Activated T-cell treated with anti-CD3 and anti-CD28 coated beads for 1 hour (primary cell): ENCODE measurements around the gene CLDN5.
"Not testable (repeated sequence)": the region's sequence is repeated elsewhere in the genome, so short reads cannot be mapped to it uniquely, and the experiment has no call there.

Experiments used
- DNase-seq: peaks from one replicate; pipeline ENCODE4 v3.0.0-alpha.2; 2020; ENCODE audit warnings: low read depth

CLDN5 gene

DNA sequence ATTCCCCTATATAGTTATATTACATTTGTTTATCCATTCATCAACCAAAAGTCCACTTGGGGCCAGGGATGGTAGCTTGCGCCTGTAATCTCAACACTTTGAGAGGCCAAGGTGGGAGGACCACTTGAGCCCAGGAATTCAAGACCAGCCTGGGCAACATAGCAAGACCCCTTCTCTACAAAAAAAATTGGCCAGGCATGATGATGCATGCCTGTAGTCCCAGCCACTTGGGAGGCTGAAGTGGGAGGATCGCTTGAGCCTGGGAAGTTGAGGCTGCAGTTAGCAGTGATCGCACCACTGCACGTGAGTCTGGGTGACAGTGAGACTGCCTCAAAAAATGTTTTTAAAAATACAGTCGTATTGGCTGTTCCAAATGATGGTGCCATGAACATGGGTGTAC is 24.2 kb upstream of the CLDN5 start:
- not testable (repeated sequence) for DNase-seq

DNA sequence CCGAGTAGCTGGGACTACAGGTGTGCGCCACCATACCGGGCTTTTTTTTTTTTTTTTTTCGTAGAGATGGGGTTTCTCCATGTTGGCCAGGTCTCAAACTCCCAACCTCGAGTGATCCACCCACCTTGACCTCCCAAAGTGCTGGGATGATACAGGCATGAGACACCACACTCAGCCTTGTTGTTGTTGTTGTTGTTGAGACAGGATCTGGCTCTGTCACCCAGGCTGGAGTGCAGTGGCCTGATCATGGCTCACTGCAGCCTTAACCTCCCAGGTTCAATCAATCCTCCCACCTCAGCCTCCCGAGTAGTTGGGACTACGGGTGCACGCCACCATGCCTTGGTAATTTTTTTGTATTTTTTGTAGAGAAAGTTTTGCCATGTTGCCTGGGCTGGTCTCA is 23.4 kb upstream of the CLDN5 start:
- DNase-seq: no peak

DNA sequence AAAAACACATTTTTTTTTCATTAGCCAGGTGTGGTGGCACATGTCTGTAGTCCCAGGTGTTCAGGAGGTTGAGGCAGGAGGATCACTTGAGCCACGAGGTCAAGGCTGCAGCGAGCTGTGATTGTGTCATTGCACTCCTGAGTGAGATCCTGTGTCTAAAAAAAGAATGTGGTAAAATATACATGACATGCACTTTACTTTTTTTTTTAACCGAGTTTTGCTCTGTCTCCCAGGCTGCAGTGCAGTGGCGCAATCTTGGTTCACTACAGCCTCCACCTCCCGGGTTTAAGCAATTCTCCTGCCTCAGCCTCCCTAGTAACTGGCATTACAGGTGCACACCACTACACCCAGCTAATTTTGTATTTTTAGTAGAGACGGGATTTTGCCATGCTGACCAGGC is 22.5 kb upstream of the CLDN5 start:
- DNase-seq: no peak

DNA sequence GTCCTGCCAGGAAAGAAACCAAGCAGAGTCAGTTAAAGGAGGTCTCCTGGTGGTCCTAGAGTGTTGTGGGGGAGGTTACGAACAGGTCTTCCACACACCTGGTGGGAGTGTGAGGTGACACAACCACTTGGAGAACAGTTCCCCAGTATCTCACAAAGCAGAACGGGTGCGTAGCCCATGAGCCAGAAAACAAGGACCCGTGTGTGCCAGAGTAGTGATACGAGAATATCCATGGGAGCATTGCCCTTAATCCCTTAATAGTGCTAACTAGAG is 21.7 kb upstream of the CLDN5 start:
- no peak for DNase-seq

DNA sequence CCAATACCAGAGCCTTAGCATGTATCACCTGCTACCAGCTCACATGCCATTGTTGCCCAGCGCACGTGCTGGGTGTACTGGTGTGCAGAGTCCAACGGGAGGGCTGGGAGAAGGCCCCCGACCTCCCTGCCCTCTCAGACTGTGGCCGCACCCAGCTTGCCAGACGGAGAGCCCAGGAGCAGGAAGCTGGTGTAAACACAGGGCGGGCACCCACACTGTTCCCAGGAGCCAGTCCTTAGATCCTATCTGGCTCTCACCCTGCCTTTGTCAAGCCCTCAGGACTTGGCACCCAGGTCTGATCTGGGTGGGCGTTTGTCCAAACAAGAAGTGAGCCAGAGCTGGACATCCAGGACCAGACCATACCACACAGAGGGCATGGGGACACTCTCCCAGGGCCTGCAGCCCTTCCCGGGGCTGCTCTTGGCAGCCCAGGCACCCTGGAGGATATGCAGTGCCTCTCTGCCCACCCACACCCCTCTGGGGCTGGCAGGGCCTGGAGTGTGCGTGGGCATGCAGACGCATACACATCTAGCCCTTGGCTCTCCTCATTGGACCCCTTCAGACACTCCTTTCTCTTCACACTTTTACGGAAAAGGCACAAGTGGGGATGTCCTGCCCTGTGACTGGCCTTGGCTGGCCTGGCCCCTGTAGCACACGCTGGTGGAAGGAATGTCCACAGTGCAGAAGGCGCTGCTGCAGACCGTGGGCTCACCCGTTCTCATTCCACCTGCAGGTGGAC is 19.9 kb upstream of the CLDN5 start:
- DNase-seq: no peak

DNA sequence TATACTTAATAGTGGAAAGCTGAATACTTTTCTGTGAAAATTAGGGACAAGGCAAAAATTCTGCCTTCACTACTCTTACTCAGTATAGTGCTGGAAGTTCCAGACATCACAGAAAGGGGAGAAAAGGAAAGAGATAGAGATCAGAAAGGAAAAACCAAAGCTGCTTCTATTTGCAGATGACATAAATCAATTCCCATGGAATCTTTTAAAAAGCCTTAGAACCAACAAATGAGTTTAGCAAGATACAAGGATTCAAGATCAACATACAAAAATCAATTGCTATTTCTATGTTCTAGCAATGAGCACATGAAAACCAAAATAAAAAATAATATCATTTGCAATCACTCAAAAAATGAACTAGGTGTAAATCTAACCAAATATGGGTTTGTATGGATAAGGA is 16.2 kb upstream of the CLDN5 start:
- DNase-seq: no peak

DNA sequence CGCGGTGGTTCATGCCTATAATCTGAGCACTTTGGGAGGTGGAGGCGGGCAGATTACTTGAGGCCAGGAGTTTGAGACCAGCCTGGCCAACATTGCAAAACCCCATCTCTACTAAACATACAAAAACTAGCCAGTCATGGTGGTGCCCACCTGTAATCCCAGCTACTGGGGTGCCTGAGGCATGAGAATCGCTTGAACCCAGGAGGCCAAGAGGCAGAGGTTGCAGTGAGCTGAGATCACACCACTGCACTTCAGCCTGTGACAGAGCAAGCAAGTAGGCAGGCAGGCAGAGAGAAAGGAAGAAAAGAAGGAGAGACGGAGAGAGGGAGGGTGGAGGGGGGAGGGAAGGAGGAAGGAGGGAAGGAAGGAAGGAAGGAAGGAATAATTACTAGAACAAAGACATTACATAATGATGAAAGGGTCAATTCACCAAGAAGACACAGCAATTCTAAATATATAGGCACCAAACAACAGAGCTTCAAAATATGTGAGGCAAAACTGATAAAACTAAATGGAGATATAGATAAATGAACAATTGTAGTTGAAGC is 13.8 kb upstream of the CLDN5 start:
- DNase-seq: no peak

DNA sequence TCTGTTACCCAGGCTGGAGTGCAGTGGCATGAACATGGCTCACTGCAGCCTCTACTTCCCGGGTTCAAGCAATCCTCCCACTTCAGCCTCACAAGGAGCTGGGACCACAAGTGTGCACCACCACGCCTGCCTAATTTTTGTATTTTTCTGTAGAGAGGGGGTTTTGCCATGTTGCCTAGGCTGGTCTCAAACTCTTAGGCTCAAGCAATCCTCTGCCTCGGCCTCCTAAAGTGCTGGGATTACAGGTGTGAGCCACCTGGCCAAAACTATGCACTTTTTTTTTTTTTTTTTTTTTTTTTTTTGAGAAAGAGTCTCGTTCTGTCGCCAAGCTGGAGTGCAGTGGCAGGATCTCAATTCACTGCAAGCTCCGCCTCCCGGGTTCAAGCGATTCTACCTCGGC is 12.4 kb upstream of the CLDN5 start:
- DNase-seq: no peak

DNA sequence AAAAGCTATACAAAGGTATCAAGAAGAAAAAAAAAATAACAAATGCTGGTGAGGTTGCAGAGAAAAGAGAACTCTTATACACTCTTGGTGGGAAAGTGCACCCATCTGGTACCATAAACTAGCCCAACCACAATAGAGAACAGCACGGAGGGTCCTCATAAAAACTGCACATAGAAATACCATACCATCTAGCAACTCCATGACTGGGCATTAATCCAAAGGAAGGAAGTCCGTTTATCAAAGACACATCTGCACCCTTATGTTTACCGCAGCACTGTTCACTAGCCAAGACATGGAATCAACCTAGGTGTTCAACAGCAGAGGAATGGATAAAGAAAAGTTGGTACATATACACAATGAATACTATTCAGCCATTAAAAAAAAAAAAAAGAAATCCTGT is 10.8 kb upstream of the CLDN5 start:
- DNase-seq: no peak

DNA sequence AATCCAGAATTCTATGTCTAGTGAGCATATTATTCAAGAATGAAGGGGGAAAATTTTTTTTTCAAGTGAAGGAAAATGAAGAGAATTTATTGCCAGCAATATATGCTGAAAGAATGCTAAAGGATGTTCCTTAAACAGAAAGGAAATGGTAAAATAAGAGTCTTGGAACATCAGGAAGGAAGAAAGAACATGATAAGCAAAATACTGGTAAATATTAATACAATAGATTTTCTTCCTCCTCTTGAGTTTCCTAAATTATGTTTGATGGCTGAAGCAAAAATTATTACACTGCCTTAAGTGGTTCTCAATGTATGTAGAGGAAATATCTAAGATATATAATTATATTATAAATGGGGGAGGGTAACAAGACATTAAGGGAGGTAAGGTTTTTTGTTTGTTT is 9.6 kb upstream of the CLDN5 start:
- DNase-seq: no peak

DNA sequence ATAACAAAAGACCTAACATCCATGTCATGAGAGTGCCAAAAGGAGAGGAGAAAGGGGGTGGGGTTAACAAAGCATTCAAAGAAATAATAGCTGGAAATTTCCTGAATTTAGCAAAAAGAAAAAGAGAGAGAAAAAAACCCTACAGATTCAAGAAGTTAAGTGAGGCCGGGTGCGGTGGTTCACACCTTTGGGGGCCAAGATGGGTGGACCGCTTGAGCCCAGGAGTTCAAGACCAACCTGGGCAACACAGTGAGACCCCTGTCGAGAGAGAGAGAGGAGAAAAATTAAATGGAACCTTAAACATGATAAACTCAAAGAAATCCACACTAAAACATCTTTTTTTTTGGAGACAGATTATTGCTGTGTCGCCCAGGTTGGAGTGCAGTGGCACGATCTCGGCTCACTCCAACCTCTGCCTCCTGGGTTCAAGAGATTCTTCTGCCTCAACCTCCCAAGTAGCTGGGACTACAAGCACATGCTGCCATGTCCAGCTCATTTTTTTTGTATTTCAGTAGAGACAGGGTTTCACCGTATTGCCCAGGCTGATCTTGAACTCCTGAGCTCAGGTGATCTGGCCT is 8.9 kb upstream of the CLDN5 start:
- no peak for DNase-seq

DNA sequence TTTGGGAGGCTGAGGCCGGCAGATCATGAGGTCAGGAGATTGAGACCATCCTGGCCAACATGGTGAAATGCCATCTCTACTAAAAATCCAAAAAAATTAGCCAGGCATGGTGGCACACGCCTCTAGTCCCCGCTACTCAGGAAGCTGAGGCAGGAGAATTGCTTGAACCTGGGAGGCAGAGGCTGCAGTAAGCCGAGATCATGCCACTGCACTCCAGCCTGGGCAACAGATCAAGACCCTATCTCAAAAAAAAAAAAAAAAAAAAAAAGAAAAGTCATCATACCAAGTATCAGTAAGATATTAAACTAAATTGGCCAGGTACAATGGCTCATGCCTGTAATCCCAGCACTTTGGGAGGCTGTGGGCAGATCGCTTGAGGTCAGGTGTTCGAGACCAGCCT is 7.1 kb upstream of the CLDN5 start:
- not testable (repeated sequence) for DNase-seq

DNA sequence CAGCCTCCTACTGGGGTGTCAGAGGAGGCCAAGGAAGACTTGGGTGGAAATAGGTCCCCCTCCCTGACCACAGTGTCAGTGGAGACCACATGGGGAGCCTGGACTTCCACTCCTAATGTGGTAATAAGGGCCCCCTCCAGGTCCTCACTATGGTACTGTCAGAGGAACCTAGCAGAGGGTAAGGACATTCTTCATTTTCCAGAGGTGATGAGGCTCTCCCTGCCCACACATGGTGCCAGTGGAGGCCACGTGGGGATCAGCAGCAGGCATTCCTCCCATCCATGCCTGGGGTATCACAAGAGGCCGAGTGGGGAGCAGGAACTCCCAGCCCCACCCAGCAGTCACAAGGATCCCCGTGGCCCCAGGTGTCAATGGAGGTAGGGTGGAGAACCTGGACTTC is 6.5 kb upstream of the CLDN5 start:
- DNase-seq: no peak

DNA sequence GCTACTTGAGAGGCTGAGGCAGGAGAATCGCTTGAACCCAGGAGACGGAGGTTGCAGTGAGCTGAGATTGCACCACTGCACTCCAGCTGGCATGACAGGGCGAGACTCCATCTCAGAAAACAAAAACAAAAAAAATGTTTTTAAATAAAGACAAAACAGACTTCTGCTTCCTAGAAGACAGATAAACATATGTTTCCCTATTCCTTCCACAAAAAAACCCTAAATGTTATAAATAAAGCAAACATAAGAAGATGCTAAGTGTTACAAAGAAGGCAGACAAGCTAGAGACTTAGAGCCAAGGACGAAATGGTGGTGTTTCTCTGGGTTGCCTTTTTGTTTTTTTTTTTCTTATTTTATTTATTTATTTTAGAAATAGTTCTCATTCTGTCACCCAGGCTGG is 5.6 kb upstream of the CLDN5 start:
- no peak for DNase-seq

DNA sequence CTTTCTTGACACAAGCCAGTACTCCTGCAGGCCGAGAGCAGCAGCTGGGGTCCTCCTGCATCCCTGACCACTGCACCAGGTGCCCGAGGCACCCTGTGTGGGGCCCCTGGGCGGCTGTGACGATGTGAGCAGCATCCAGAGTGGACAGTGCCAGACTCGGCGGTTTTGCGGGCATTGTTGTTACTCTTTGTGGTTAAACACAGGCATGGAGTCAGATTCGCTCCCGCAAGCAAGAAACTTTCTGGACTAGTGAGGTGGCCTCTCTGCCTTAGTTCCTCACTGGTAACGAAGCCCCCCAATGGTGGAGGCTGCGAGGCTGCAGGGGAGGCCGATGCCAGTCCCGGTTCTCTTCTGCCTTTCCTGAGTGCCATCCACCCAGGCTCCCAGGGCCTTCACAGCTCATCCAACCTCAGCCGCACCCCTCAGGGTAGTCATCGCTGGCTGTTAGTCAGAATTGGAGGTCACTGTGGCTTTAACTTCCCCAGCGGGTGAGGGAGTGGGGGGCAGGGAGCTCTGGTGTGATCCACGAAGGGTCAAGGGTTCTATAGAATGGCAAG is 3.7 kb upstream of the CLDN5 start:
- no peak for DNase-seq

DNA sequence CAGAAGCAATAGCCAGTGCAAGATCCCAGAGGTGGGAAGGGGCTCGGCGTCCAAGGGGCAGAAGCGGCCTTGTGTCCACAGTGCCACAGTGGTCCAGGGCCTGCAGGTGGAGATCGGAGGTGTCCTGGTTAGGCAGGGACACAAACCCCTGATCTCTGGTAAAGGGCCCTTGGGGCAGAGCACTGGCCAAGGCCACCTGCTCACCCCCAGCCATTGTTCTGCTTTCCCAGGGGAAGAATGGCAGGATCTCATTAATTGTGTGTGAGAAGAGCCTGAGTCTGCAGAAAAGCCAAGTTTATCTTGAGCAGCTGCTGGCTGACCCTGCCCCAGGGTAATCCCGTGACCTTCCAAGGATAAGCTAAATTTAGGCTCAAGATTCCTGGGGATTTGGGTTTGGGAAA is 3.1 kb upstream of the CLDN5 start:
- DNase-seq: no peak

DNA sequence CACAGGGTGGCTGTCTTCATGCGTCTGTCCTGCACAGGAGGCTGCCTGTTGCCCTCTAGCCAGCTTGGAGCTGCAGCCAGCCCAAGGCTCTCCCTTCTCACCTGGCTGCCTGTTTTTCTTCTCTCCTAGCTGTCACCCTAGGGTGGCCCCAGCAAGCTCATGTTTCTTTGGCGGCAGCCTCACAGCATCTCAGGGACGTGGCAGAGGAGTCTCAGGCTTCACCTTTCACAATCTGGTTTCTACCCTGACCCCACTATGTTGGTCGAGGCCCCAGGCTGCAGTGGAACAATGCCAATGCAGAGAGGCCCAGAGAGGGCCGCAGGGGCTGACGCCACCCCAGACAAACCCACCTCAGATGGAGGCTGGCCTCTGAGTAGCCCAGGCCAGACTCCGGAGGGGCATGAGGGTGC is 2.5 kb upstream of the CLDN5 start:
- no peak for DNase-seq

DNA sequence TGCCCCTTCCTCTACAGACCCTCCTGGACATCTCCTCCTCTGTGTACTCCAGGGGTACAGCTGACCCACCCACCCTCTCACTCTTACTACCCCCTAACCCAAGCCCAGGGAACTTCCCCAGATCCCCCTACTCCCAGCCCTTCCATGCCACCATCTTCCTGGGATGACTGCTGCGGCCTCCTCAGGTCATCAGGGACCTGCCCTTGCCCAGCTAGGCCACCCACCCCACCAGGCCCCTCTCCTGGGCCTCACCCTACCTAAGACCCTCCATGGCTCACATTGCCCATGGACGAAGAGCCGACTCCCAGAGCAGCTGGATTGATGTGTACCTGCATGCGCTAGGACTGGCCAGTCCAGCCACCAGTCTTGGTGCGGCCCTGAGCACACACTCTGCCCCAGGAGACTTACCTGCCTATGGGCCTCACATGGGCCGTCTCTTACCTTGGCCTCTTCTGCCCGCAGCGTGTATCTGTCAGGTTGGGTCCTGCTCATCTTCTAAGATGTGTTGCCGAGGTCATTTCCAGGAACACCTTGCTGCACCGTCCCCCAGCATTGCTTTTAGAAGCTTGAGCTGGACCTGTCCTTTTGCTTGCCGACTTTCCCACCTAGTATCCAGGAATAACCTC is 2.0 kb upstream of the CLDN5 start:
- no peak for DNase-seq

DNA sequence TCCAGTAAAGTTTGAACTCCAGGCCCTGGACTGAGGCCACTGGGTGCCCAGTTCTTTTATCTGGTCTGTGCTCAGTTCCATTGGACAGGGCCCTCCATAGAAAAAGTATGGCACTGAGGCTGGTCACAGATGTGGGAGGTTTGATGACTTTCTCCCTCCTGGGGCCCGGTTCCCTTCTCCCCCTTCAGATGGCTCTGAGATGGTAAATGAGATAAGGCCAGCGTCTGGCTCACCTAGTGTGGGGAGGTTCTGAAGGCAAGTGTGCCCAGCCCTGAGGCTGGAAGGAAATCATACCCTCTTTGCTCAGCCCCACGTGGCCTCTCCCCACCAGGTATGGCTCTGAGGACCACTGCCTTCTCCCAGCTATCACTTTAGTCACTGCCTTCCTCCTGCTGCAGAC is 1.5 kb upstream of the CLDN5 start:
- no peak for DNase-seq

DNA sequence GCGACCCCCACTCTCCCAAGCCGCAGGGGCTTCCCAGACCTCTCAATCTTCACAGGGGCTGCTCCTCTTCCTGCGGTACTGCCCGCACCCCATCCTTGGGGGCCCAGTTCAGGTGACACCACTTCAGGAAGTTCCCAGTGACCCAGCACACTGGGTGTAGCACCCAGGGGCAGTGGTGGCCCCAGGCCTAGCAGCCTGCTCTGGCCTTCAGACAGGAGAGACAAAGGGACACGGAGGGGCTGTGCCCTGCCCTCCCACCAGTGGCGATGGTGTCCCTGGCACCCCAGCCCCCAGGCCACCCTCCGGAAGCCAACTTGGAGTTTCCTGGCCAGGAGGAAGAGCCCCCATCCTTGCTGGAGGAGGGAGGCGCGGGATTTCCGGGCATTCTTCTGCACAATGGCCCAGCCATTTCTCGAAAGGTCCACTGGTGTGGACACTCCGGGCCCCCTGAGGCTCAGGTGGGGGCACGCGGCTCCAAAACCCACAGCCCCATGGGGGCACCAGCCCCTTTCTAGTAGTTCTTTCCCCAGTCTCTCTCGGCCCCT is 978 bp upstream of the CLDN5 start:
- DNase-seq: no peak

DNA sequence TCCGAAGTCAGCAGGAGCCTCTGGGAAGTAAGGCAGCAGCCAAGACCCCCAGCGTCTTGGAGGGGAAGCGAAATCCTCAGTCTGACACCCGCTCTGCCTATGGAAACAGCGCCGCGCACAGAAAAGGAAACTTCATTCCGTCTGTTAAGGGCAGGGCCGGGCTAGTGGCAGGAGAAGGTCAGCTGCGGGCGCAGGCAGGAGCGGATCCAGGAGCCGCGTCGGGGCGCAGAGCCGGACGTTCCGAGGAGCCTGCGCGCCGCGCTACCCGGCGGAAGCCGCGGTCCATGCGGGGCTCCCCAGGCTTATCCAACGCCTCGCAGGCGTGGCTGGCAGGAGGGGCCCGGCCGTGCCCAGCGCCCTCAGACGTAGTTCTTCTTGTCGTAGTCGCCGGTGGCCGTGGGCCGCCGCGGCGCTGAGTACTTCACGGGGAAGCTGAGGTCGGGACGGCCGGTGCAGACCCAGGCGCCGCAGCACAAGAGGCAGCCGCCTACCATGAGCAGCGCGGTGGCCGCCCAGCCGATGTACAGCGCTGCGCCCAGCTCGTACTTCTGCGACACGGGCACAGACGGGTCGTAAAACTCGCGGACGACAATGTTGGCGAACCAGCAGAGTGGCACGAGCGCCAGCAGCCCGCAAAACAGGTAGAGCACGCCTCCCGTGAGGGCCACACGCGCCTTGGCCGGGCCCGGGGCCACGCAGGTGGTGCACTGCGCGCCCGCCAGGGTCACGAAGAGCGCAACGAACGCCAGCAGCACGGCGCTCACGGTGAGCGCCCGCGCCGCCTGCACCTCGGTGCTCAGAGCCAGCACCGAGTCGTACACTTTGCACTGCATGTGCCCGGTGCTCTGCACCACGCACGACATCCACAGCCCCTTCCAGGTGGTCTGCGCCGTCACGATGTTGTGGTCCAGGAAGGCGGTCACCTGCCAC is 705 bp downstream of the CLDN5 start:
- DNase-seq: no peak

DNA sequence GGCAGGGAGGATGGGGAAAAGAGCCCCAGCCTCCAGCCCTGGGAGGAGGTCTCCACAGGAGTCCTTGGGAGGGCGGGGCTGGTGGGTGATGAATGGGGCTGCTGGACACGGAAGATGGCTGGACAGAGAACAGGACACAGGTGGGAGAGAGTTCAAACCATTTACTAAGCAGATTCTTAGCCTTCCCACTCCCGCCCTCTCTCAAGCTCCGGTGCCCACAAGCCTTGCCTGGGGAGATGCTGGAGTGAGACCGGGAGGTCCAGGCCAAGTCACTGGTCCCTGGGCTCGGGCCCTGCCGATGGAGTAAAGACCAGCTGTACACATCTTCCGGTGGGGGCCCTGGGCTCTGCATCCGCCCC is 1.4 kb downstream of the CLDN5 start:
- no peak for DNase-seq
